IMR-90 (cell line): ENCODE data around the gene CROCC. TPM values are rescaled to one million over a fixed set of nuclear protein-coding genes. Genes with fewer than 3 reads are reported as not detected.

Experiments used
- ATAC-seq: fragments of 200-7000 bp; cut with Tn5 transposase; 2 replicates; pipeline ENCODE4 v1.9.1; 2020; ENCODE audit warnings: low read depth, mild to moderate bottlenecking, moderate library complexity
- BruUV-seq: library from RNA; stranded (reverse); fragments of 400-500 nt; replicated peaks from 2 replicates; lab custom pipeline; 2021; lab: Mats Ljungman, UMichigan
- CTCF ChIA-PET: fragments of 300-600 bp; formaldehyde crosslinking; extraction: SDS; loops from one replicate; lab custom pipeline; 2021; ENCODE audit warnings: antibody characterized with exemption; lab: Yijun Ruan, JAX
- POLR2A ChIA-PET: fragments of 300-600 bp; sonication (Branson Sonifier 250); formaldehyde crosslinking; loops from one replicate; lab custom pipeline; 2022; ENCODE audit warnings: antibody characterized with exemption; ENCODE audit not compliant: unreplicated experiment; lab: Charles Lee
- DNase-seq: peaks from one replicate; pipeline ENCODE4 v3.0.0; 2013
- H2AFZ ChIP-seq: replicated peaks from 2 replicates; pipeline ENCODE3; 2013; ENCODE audit warnings: low read length, mild to moderate bottlenecking; ENCODE audit not compliant: poor library complexity
- H2AK5ac ChIP-seq: 2 replicates; pipeline ENCODE4 v1.6.1; 2013; ENCODE audit warnings: low read depth, low read length, inconsistent platforms
- H2AK9ac ChIP-seq: replicated peaks from 2 replicates; pipeline ENCODE3; 2013; ENCODE audit warnings: mild to moderate bottlenecking, low read depth, low read length, moderate library complexity; ENCODE audit not compliant: poor library complexity
- H2BK120ac ChIP-seq: 2 replicates; pipeline ENCODE4 v1.6.1; 2013; ENCODE audit warnings: low read depth, low read length, inconsistent platforms
- H2BK15ac ChIP-seq: 3 replicates; pipeline ENCODE4 v1.6.1; 2013; ENCODE audit warnings: low read depth, low read length, inconsistent platforms
- H2BK20ac ChIP-seq: 2 replicates; pipeline ENCODE4 v1.6.1; 2013; ENCODE audit warnings: low read depth, mild to moderate bottlenecking, inconsistent platforms, low read length, moderate library complexity
- H2BK5ac ChIP-seq: 2 replicates; pipeline ENCODE4 v1.6.1; 2013; ENCODE audit warnings: mild to moderate bottlenecking, low read depth, low read length, inconsistent platforms; ENCODE audit not compliant: poor library complexity, severe bottlenecking
- H3K14ac ChIP-seq: replicated peaks from 2 replicates; pipeline ENCODE4 v1.6.1; 2013; ENCODE audit warnings: low read depth, low read length, inconsistent platforms
- H3K18ac ChIP-seq: 2 replicates; pipeline ENCODE4 v1.6.1; 2013; ENCODE audit warnings: low read depth, low read length, control low read depth
- H3K23ac ChIP-seq: 2 replicates; pipeline ENCODE4 v1.6.1; 2013; ENCODE audit warnings: low read depth, low read length, inconsistent platforms
- H3K27ac ChIP-seq: 2 replicates; pipeline ENCODE4 v1.5.1; 2013; ENCODE audit warnings: mild to moderate bottlenecking, control low read depth, low read length; ENCODE audit not compliant: insufficient read depth
- H3K27me3 ChIP-seq: 2 replicates; pipeline ENCODE4 v1.6.1; 2013; ENCODE audit warnings: low read length; ENCODE audit not compliant: control insufficient read depth, insufficient read depth
- H3K36me3 ChIP-seq: 2 replicates; pipeline ENCODE4 v1.6.1; 2013; ENCODE audit warnings: low read length, mixed read lengths; ENCODE audit not compliant: control insufficient read depth, insufficient read depth
- H3K4ac ChIP-seq: 2 replicates; pipeline ENCODE4 v1.6.1; 2013; ENCODE audit warnings: low read depth, low read length, inconsistent platforms
- H3K4me1 ChIP-seq: 2 replicates; pipeline ENCODE4 v1.6.1; 2013; ENCODE audit warnings: low read length, mixed read lengths; ENCODE audit not compliant: control insufficient read depth, insufficient read depth
- H3K4me2 ChIP-seq: 2 replicates; pipeline ENCODE4 v1.6.1; 2013; ENCODE audit warnings: low read depth, mild to moderate bottlenecking, control low read depth, low read length, moderate library complexity
- H3K4me3 ChIP-seq: 2 replicates; pipeline ENCODE4 v1.5.1; 2013; ENCODE audit warnings: low read depth, mild to moderate bottlenecking, control low read depth, low read length, moderate library complexity; ENCODE audit not compliant: insufficient read depth
- H3K56ac ChIP-seq: 2 replicates; pipeline ENCODE4 v1.6.1; 2013; ENCODE audit warnings: low read length, inconsistent platforms; ENCODE audit not compliant: insufficient read depth; ENCODE audit errors: extremely low read depth
- H3K79me1 ChIP-seq, 2 experiments: 2 replicates each; pipeline ENCODE4 v1.6.1; 2013; ENCODE audit warnings: low read length in 2 of 2, inconsistent platforms in 1 of 2, low read depth in 1 of 2
- H3K9ac ChIP-seq: 2 replicates; pipeline ENCODE4 v1.6.1; 2013; ENCODE audit warnings: low read depth, low read length, control low read depth
- H3K9me1 ChIP-seq: 2 replicates; pipeline ENCODE4 v1.6.1; 2013; ENCODE audit warnings: low read length, inconsistent platforms; ENCODE audit not compliant: insufficient read depth
- H3K9me3 ChIP-seq: 2 replicates; pipeline ENCODE4 v1.6.1; 2013; ENCODE audit warnings: low read length; ENCODE audit not compliant: control insufficient read depth, insufficient read depth
- H4K20me1 ChIP-seq: 2 replicates; pipeline ENCODE4 v1.6.1; 2013; ENCODE audit warnings: low read length, inconsistent platforms; ENCODE audit not compliant: insufficient read depth
- H4K5ac ChIP-seq: 2 replicates; pipeline ENCODE4 v1.6.1; 2013; ENCODE audit warnings: mild to moderate bottlenecking, low read depth, low read length, control low read depth
- H4K8ac ChIP-seq, 2 experiments: 2 replicates each; pipeline ENCODE4 v1.6.1; 2013; ENCODE audit warnings: low read depth in 2 of 2, low read length in 2 of 2, control low read depth in 1 of 2, inconsistent platforms in 1 of 2
- H4K91ac ChIP-seq: 2 replicates; pipeline ENCODE4 v1.6.1; 2013; ENCODE audit warnings: low read depth, low read length, inconsistent platforms; ENCODE audit not compliant: insufficient read depth
- CTCF ChIP-seq: conservative IDR thresholded peaks from 2 replicates; pipeline ENCODE4 v1.5.1; 2012; ENCODE audit warnings: mild to moderate bottlenecking, low read depth, low read length, improper control_type of control experiment
- ELK1 ChIP-seq: fragments of 150-350 bp; IDR thresholded peaks from 2 replicates; pipeline ENCODE4 v1.6.1; 2016; ENCODE audit warnings: low read depth, mild to moderate bottlenecking, low read length, moderate library complexity, borderline replicate concordance
- MAZ ChIP-seq: IDR thresholded peaks from 2 replicates; pipeline ENCODE4 v1.6.1; 2012; ENCODE audit warnings: low read depth, mild to moderate bottlenecking, low read length, improper control_type of control experiment, moderate library complexity, borderline replicate concordance
- POLR2A ChIP-seq: IDR thresholded peaks from 2 replicates; pipeline ENCODE4 v1.6.1; 2012; ENCODE audit warnings: mild to moderate bottlenecking, low read depth, low read length
- RCOR1 ChIP-seq: IDR thresholded peaks from 2 replicates; pipeline ENCODE4 v1.6.1; 2012; ENCODE audit warnings: mild to moderate bottlenecking, low read length, improper control_type of control experiment; ENCODE audit not compliant: insufficient replicate concordance
- SMC3 ChIP-seq: fragments of 150-350 bp; IDR thresholded peaks from 2 replicates; pipeline ENCODE4 v1.6.1; 2016; ENCODE audit warnings: low read depth, mild to moderate bottlenecking, antibody characterized with exemption, low read length, moderate library complexity
- WGBS, 2 experiments: methylation state at CpG; one replicate each; pipeline versions ENCODE4 v1.1.5 to v1.1.7; 2013; ENCODE audit warnings: missing lambda C conversion rate in 2 of 2; ENCODE audit not compliant: insufficient read length in 1 of 2; ENCODE audit errors: extremely low coverage in 2 of 2; 5-methylcytosine and 5-hydroxymethylcytosine counted together
- dilution Hi-C: fragments of 300-500 bp; cut with HindIII; formaldehyde crosslinking; loops from one replicate; pipeline ENCODE4 v1.14.3; 2018; ENCODE audit warnings: low sequenced_read_pairs; ENCODE audit not compliant: unreplicated experiment
- in situ Hi-C: fragments of 300-500 bp; cut with MboI; formaldehyde crosslinking; loops from 3 replicates; pipeline ENCODE4 v1.14.3; 2019; ENCODE audit warnings: low sequenced_read_pairs, inconsistent platforms, mixed read lengths
- intact Hi-C: fragments of 100-400 bp; cut with micrococcal nuclease; formaldehyde crosslinking; loops from 2 replicates; pipeline ENCODE4 v1.10.0; 2022
- polyA plus RNA-seq, 3 experiments: library from polyadenylated mRNA; depleted of rRNA; stranded (reverse); fragments of >200 nt; gene quantifications; 2 replicates each; pipeline ENCODE4 v1.2.3, GENCODE V29; 2012; ENCODE audit warnings: low replicate concordance in 1 of 3
- total RNA-seq: library from RNA; depleted of rRNA; stranded (reverse); fragments of >200 nt; gene quantifications from 2 replicates; pipeline ENCODE4 v1.2.3, GENCODE V29; 2012

CROCC gene
- total and polyA plus RNA-seq, 2 of the 4 experiments (the other 2 are of a cell fraction) = 7.5 to 13.7 TPM

- no peak for DNase-seq
- no peak overlapping the region for H3K18ac ChIP-seq
- peak overlapping the region; percentile 58 for H2AFZ ChIP-seq
- H3K4me3 ChIP-seq = no peak overlapping the region
- WGBS, 2 experiments = 57% methylated on average over 5 of the region's 9 CpGs; no CpG with 5 or more reads in 1 of the 2 experiments
- dilution Hi-C loops = no loop called here
- peaks cover 10% of the 10 kb centered on the region for H3K4me1 ChIP-seq
- H3K9ac ChIP-seq = no peak overlapping the region
- H2BK15ac ChIP-seq = no peak overlapping the region
- no peak overlapping the region for H3K23ac ChIP-seq
- H4K8ac ChIP-seq = no peak overlapping the region
- H3K79me1 ChIP-seq = peaks cover 7 to 14% of the 10 kb centered on the region in 2 experiments; a peak in 3 of 4 replicates
- no peaks in the 10 kb centered on the region for H3K9me3 ChIP-seq
- H3K14ac ChIP-seq = no peak overlapping the region
- no peak overlapping the region for H2BK20ac ChIP-seq
- no peaks in the 10 kb centered on the region for H3K27me3 ChIP-seq
- H3K4ac ChIP-seq = no peak overlapping the region
- H3K9me1 ChIP-seq = peaks cover 3% of the 10 kb centered on the region; the same call in 1 of the 2 replicates
- H4K5ac ChIP-seq = no peak overlapping the region
- H3K36me3 ChIP-seq = peaks cover 2% of the 10 kb centered on the region; the same call in 1 of the 2 replicates
- H2BK120ac ChIP-seq = no peak overlapping the region
- H2AK9ac ChIP-seq = peak overlapping the region; percentile 44
- peaks cover 13% of the 10 kb centered on the region; the same call in 1 of the 2 replicates for H4K20me1 ChIP-seq
- TF ChIP-seq POLR2A (no peak), RCOR1 (no peak), MAZ (no peak), SMC3 (no peak), CTCF (no peak), ELK1 (no peak)
- intact Hi-C loops = loop anchor here (2.0 kb wide), 1 partner anchor 62 kb away; no protein-coding TSS in a partner anchor
- POLR2A ChIA-PET = no interaction called here
- in situ Hi-C loops = no loop called here
- no peak overlapping the region for H3K56ac ChIP-seq
- no peak overlapping the region for H3K27ac ChIP-seq
- ATAC-seq = no peak
- H2AK5ac ChIP-seq = no peak overlapping the region
- H3K4me2 ChIP-seq = no peak overlapping the region
- no TSS peak for BruUV-seq
- no peak overlapping the region for H4K91ac ChIP-seq
- no peak overlapping the region for H2BK5ac ChIP-seq
- CTCF ChIA-PET = interaction anchor here (1.3 kb wide), 1 partner anchor 10 kb away, joined by 3 read pairs; no protein-coding TSS in a partner anchor
These were observed 91.2 kb downstream of the CROCC start for GRCh38 chr1:17012775-17013490.
